CD4-positive, alpha-beta T cell treated with Interleukin-1 beta for 1 hour (primary cell): ENCODE measurements around the gene TET1.
"Not testable (repeated sequence)": the region's sequence is repeated elsewhere in the genome, so short reads cannot be mapped to it uniquely, and the experiment has no call there.

ENCODE experiments used
- DNase-seq, 2 donors: peaks; one replicate each; pipeline ENCODE4 v3.0.0-alpha.2; 2020 to 2022

The TET1 gene

DNA sequence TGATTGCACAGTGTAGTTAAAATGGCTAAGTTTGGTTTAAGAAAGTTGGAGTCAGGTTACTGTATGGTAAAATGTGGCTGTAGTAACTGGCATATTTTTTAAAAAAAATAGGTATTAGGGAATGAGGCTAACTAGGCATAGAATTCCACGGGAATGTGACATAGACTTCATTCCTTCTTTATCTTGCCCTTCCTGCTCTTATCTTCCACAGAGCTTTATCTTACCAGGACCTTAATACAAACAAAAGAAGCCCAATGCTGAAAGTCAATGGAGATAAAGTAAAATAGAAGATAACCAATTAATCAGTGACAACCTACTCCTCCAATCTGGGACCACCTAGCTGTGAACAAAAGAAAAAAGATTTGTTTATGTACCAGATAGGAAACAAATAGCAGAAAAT, 58.1 kb downstream of the TET1 start:
- DNase-seq, result no peak

DNA sequence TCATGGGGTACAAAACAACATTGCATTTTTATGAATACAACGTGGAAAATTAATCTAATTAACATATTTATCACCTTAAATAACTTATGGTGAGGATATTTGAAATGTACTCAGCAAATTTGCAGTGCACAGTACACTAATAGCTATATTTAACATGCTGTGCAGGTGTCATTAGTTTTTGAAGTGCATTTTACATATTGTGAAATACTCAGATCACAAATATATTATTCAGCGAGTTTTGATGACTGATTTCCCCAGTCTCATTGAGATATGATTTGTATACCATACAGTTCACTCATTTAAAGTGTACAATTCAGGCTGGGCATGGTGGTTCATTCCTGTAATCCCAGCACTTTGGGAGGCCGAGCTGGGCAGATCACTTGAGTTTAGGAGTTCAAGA, 59.5 kb downstream of the TET1 start:
- no peak for DNase-seq

DNA sequence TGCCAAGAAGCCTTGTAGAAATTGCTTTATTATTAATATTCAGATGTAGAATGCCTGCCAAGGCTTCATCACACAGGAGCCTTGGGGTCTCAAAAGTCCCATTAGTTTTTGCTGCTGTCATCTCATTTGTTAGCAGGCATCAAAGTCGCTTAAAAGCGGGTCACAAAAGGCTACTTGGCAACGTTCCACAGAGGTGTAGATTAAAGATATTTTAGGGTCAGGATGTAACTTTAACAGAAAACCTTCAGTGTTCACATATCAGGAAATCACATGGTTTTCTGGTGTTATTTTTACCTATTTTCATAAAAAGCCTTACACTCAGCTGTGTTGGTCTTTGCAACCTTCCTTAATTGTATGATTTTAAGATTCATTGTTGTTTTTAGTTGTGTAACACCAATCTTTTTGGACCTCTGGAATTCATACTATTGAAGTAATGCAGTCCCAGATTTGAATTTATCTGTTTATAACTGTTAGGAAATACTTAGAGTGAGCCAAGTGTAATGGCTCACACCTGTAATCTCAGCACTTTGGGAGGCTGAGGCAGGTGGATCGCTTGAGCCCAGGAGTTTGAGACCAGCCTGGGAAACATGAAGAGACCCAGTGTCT, 65.3 kb downstream of the TET1 start:
- no peak for DNase-seq

DNA sequence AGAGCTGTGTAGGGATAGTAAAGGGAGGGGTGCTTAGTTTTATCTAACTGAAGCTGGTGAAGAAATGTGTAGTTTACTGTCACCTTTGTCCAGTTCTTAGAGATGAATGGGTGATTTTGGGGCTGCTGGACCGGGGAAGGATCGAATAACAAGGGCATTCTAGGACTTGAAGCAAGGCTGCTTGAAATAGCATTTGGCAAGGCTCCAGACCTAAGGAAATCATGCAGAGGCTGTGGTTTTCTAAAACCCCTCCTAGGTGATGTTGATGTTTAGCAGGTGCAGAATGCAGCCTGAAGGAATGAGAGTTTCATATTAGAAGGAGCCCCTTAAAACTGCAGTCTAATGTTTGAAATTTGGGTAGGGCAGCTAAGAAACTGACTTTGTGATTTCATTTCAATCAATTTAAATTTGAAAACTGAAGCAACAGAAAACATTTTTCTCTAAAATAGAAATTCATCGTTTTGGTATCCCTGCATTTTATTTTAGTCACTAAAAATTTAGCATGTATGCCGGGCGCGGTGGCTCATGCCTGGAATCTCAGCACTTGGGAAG, 68.5 kb downstream of the TET1 start:
- DNase-seq, result peak in 1 of 2 donors; percentile 29

DNA sequence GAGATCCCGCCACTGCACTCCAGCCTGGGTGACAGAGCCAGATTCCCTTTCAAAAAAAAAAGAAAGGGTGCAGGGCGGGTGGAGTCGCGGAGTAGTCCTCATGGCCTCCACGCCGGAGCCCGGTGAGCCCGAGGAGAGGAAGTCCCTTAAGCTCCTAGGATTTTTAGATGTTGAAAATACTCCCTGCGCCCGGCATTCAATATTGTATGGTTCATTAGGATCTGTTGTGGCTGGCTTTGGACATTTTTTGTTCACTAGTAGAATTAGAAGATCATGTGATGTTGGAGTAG, 72.1 kb downstream of the TET1 start:
- DNase-seq, result not testable (repeated sequence)

DNA sequence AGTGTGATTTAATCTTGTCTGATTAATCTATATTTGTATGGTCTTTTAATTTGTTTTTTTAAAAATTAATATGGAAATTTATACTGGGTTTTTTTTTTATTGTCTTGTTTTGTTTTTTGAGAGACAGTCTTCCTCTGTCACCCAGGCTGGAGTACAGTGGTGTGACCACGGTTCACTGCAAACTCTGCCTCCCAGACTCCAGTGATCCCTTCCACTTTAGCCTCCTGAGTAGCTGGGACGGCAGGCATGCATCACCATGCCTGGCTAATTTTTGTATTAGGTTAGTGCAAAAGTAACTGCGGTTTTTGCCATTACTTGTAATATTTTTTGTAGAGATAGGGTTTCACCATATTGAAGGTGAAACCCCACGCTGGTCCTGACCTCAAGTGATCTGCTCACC, 73.1 kb downstream of the TET1 start:
- no peak for DNase-seq

DNA sequence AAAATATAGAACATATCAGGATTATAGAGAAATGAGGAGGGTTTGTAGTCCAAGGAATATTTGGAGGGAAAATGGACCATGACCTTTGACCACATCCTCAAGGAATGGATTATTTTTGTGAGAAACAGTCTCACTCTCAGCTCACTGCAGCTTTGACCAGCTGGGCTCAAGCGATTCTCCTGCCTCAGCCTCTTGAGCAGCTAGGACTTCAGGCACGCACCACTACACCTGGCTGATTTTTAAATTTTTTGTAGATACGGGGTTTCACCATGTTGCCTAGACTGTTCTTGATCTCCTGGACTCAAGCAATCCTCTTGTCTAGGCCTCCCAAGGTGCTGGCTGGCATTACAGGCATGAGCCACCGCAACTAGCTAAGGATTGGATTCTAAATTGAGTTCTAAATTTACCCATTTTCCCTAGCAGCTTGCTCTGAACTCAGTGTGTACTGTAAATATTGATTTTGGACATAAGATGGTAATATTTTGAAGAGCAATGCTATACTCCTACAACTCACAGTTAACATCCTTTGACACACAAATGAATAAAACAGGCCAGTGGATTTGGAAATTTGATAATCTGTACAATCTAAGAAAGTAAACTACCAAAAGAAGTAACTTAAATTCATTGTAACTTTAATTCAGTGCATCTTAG, 73.8 kb downstream of the TET1 start:
- no peak for DNase-seq

DNA sequence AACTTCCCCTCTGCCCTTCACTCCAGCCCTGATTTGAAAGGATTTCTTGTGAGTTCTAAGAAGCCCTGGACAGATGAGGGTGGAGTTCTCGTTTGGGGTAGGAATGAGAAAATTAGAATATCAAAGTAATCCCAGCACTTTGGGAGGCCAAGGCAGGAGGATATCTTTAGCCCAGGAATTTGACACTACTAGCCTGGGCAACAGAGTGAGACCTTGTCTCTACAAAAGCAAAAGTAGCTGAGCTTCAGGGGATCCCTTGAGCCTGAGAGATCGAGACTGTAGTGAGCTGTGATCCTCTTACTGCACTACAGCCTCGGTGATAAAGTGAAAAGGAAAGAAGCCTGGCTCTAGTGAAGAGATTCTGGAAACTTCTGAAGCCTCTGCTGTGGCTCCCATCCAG, 76.2 kb downstream of the TET1 start:
- no peak for DNase-seq

DNA sequence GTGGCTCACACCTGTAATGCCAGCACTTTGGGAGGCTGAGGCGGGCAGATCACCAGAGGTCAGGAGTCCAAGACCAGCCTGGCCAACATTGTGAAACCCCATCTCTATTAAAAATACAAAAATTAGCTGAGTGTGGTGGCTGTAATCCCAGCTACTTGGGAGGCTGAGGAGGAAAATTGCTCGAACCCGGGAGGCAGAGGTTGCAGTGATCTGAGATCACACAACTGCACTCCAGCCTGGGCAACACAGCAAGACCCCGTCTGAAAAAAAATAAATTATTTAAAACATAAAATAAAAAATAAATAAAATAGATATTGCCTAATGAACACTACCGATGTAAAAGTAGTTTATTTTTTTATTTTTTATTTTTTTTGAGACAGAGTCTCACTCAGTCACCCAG, 83.4 kb downstream of the TET1 start:
- not testable (repeated sequence) for DNase-seq

DNA sequence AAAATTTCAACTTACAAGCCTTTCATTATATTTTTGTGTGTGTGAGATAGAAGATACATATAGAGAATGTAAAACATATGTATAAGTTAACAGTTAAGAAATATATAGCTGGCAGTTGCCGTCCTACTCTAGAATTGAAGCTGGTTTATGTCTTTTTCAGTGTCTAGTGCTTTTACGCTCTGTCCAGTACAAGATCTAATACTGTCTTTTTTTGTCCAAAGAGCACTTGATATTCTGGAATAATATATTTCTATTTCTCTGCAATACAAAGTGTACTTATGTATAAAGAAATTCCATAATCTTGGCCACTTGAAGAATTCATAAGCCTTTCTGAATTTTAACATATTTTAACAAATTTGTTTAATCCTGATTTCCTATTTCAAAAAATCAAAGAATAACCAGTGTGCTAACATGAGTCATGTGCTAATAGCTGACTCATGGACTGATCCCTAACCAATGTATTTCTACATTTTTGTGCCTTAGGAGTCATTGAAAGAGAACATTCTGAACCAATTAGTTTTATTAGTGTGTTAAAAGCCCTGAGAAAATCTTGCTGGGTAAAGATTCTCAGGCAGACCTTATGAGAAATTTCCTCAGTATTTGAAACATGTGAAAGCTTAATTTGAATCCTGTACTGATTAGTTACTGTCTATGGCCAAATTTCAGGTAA, 87.7 kb downstream of the TET1 start:
- DNase-seq, result no peak

DNA sequence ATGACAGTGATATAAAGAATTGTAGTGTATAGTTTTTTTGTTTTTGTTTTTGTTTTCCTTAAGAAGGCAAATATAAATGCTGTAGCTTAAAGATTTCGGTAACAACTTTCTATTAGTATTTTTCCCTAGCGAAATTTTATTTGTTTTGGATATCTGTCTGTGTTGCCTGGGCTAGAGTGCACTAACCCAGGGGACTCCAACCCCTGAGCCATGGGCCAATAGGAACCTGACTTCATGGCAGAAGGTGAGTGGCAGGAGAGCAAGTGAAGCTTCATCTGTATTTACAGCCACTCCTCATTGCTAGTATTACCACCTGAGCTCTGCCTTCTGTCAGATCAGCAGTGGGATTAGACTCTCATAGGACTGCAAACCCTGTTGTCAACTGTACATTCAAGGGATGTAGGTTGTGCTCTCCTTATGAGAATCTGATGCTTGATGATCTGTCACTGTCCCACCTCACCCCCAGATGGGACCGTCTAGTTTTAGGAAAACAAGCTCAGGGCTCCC, 95.5 kb downstream of the TET1 start:
- no peak for DNase-seq

DNA sequence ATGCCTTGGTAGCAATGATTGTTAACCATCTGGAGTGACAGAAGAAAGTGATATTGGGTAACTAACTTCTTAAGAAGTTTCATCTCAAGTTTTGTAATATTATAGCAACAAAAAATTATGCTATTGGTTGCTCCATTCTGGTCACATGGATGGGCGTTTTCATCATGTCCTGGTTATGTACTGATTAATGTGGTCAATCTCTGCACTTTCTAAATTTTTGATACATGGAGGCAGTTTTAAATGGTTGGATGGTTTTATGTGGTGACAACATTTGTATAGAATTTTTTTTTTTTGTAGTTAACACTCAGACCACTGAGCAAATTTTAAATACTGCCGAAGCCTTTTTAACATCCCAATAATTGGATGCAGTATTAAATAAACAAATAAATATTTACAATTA, 105.7 kb downstream of the TET1 start:
- no peak for DNase-seq

DNA sequence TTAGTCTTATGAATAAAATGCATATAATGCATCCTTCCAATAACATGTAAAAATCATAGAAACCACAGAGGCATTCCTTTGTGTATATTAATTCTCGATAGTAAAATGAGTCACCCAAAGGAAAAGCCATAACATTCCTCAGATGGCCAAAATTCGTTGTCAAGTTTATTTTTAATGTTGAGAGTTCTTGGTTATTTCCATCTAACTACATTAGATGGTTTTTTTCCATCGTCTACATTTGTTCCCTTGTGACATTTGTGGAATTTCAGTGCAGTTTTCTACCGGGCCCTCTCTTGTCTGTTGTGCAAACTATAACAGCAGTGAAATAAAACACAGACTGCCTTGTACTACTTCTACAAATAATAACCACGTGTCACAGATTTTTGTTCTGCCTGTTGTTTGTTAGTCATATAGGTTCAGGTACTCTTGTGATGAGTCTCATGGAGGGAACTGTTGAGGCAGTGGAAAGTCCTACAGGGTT, 106.2 kb downstream of the TET1 start:
- DNase-seq, result no peak

DNA sequence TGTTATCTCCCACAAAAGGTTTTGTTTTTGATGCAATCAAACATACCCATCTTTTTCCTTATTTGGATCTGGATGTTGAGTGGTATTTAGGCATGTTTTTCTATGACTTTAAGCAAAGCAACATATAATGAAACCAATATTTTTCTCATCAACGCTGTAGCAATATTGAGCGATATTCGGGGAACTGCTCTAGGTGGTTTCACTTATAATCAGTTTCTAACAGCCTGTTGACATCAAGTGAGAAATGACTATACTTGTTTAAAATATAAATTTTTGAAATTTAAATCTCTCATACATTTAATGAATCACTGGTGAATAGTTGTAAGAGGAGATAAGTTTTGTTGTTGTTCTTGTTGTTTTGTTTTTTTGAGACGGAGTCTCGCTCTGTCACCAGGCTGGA, 108.1 kb downstream of the TET1 start:
- no peak for DNase-seq

DNA sequence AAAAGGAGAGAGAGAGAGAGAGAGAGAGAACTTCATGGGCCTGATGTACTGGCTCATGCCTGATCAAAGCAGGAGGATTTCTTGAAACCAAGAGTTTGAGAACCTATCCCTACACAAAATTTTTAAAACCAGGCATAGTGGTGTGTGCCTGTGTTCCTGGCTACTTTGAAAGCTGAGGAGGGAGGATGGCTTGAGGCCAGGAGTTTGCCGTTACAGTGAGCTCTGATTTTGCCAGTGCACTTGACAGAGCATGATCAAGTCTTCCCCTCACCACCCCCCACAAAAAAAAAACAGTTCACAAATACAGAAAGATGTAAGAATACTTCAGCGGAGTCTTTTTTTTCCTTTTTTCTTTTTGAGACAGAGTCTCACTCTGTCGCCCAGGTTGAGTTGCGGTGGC, 108.8 kb downstream of the TET1 start:
- DNase-seq, result no peak

DNA sequence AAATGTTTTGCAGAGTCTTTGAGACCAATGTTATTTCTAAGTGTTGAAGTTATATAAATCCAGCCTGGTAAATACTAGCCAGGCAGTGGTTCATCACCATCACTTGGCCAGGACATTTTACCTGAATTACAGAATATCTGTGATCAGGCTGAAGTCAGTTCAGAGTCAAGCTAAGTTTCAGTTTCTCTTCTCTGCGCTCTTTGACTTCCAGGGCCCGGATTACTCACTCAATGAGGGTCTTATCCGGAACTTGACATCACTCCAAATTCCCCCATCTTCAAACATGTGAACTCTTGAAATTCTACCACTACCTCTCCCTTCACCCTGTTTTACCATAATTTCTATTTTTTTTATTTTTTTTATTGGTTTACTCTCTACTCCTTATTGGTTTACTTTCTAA, 124.3 kb downstream of the TET1 start:
- peak; percentile 1 to 36 for DNase-seq

DNA sequence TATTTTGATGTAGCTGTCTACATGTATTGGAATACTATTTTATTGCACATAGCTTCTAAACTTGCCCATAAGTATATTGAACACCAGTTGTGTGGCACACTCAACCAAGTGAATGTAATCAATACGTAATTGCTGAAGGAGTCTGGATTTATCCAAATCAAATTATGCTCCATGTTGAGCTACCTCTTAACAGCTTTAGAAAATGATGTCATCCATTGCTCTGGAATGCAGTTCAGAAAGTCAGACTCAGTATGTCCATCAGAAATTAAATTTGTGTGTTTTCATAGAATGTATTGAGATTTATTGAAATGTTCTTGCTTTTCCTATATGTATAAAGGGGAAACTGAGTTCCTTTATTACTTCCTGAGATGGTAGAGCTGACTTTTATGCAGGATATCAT, 135.9 kb downstream of the TET1 start:
- DNase-seq, result no peak

DNA sequence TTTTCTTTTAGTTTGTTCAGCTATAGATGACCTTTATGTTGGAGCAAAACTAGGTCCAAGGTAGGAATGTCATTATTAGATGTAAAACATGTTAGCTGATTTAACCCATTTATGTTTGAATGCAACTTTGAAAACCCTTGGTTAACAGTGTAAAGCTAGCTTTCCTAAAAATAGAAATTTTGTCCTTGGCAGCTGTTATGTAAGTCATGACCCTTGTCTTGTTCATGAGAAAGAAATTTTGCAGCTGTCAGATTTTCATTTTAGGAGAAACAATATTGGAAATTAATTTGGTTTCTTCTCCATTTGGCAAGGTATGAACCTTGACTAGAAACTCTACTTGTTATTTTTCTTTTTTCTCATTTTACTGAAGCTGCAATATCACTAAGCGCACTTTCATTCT, 137.0 kb downstream of the TET1 start:
- DNase-seq, result no peak

DNA sequence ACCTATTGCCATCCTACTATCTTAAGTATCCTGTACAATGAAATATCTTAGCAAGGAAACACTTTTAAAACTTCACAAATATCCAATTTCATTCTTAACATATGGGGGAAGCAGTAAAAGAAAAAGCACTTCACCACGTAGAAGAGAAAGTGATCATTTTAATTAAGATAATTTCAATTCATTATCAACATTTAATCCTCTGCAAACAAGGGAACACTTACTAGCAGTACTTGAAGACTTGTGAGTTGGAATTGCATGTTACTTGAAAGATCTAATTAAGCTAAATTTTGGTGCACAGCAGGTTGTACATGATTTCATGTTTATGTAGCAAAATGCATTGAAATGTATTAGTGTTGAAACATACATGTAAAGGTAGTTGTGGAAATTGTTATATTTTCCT, 140.1 kb downstream of the TET1 start:
- DNase-seq, result no peak

DNA sequence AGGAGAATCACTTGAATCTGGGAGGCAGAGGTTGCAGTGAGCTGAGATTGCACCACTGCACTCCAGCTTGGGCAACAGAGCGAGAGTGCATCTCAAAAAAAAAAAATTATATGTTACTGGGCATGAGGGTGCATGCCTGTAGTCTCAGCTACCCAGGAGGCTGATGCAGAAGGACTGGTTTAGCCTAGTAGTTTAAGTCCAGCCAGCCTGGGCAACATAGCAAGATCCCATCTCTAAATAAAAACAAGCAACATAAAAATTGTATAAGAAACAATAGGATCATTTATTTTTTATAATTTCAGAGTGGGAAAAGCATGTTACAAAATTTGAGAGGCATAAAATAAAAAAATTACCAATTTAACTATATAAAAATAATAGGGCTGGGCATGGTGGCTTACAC, 145.4 kb downstream of the TET1 start:
- DNase-seq, result no peak

DNA sequence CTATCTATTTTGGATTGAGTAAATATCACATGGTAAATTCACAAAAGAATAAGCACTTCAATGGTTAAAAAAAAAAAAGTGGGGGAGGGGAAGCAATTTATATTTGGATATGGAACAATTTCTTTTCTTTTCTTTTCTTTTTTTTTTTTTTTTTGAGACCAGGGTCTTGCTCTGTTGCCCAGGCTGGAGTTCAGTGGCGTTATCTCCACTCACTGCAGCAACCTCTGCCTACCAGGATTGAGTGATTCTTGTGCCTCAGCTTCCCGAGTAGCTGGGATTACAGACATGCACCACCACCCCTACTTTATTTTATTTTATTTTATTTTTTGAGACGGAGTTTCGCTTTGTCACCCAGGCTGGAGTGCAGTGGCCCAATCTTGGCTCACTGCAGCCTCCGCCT, 148.8 kb downstream of the TET1 start:
- not testable (repeated sequence) for DNase-seq

DNA sequence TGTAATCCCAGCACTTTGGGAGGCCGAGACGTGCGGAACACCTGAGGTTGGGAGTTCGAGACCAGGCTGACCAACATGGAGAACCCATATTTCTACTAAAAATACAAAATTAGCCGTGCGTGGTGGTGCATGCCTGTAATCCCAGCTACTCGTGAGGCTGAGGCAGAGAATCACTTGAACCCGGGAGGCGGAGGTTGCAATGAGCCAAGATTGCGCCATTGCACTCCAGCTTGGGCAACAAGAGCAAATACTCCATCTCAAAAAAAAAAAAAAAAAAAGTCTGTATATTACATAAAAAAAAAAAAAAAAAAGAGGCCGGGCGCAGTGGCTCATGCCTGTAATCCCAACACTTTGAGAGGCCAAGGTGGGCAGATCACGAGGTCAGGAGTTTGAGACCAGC, 152.9 kb downstream of the TET1 start:
- not testable (repeated sequence) for DNase-seq

DNA sequence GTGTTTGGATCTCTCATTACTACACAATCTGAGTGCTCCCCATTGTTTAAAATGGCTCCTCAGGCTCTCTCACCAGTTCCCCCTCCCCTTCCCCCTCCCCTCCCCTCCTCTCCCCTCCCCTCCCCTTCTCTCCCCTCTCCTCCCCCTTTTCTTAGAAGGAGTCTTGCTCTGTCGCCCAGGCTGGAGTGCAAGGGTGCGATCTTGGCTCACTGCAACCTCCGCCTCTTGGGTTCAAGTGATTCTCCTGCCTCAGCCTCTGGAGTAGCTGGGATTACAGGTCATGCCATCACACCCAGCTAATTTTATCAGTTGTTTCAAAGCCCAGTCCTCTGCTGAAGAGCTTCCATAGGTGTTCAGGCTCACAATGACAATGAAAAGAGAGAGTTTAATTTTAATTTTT, 157.3 kb downstream of the TET1 start:
- no peak for DNase-seq
